Esophagus mucosa (tissue), 1 donor: ENCODE data around the gene SS18L1. TPM values are rescaled to one million over a fixed set of nuclear protein-coding genes. Genes with fewer than 3 reads are reported as not detected.

Experiments
- ATAC-seq: fragments of 200-7000 bp; cut with Tn5 transposase; one replicate; pipeline ENCODE4 v1.9.1; 2020
- total RNA-seq: library from RNA; stranded (reverse); gene quantifications from one replicate; pipeline ENCODE4 v1.2.4, GENCODE V29; 2023
- donor health status: DM: yes; HTN: yes; CAD: no.

The SS18L1 gene
- total RNA-seq, 1 donor from 2014 or later: 6.9 TPM

DNA sequence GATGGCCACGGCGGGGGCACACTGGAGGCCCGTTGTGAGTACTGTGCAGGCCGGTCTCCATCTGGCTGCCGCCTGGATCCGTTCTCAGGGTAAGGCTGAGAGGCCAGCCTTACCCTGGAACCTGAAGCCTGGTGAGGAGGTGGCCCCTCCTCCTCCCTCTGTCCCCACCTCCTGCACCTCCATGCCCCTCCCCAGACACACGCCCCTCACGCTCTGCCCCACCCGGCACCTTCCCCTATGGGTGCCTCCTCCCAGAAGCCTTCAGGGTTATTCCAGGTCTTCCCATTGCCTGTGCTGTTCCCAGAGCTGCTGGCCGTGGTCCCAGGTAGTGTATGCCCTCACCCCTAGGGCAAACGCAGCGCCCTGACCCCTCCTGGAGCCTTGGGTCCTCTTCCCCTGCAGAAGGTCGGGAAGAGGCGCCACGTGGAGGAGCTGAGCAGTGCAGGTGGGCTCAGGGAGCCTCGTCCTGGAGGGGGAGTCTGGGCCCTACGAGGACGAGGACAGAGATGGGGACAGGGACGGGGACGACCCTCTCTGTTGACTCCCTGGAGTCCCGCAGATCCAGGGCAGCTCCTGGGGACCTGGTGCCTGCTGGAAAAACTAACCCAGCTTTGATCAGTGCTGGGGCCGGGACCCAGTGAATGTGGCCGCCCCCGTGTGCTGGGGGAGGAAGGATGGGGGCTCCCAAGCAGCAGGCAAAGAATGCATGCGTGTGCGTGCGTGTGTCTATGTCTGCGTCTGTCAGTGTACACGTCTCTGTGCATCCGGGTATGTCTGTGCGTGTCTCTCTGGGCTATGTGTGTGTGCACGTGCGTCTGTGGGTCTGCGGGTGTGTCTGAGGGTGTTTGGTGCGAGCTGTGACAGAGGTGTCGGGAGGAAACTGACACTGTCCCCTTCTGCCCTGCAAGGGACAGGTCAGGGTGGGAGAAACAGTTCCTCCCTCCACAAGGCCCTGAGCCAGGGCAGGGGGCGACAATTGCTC lies 84.7 kb downstream of the SS18L1 start:
- ATAC-seq: peak; percentile 48

DNA sequence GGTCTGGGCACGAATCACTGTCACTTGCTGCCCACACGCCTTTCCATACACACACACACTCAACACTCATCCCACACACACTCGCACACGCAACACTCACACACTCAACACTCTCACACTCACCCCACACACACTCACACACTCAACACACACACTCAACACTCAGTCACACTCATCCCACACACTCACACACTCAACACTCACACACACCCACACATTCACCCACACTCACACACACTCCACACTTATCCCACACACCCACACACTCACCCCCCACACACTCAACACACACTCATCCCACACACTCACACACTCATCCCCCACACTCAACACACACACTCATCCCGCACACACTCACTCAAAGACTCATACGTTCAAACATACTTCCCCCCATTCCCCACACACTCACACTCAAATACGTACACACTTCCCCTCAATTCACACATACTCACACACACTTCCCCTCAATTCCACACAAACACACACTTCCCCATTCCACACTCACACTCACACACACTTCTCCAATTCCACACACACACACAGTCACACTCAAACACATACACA lies 85.5 kb downstream of the SS18L1 start:
- no peak for ATAC-seq

GRCh38 chr20:62229667-62230066 lies 86.1 kb downstream of the SS18L1 start:
- ATAC-seq: no peak

- ATAC-seq: no peak
Observed at GRCh38 chr20:62230276-62230675, 86.7 kb downstream of the SS18L1 start.

GRCh38 chr20:62230696-62231095 lies 87.1 kb downstream of the SS18L1 start:
- ATAC-seq: no peak

DNA sequence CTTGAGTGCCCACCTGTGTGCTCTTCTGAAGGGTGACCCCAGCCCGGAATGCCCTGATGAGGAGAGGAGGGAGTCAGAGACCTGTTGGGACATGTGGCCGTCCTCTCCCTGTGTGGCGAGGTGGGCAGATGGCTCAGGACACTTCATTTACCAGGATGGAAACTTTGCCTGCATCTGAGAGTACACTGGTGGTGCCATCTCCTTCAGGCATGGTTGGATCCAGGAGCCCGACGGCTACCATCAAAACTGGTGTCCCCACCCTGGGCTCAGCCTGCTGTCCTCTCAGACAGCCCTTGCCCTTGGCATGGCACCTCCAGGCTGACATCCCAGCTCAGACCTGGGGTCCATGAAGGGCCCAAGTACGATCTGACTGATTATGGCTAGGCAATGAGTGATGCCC lies 87.7 kb downstream of the SS18L1 start:
- no peak for ATAC-seq

Other genes starting within 250 kb of the SS18L1 start
- gene TAF4, start 77.9 kb upstream of the SS18L1 start, total RNA-seq: 7.7 TPM
- gene LSM14B, start 21.3 kb upstream of the SS18L1 start, total RNA-seq: 28.7 TPM
- 177 TPM for gene PSMA7, start 375 bp upstream of the SS18L1 start, total RNA-seq
- 20.2 TPM for gene MTG2, start 39.3 kb downstream of the SS18L1 start, total RNA-seq
- gene HRH3, start 76.5 kb downstream of the SS18L1 start, total RNA-seq: not detected
- 58.5 TPM for gene OSBPL2, start 94.8 kb downstream of the SS18L1 start, total RNA-seq
- gene ADRM1, start 159.2 kb downstream of the SS18L1 start, total RNA-seq: 76.1 TPM
- 83.4 TPM for gene LAMA5, start 223.5 kb downstream of the SS18L1 start, total RNA-seq
- 1,745 TPM for gene RPS21, start 243.3 kb downstream of the SS18L1 start, total RNA-seq